Right lobe of liver (tissue), 6 donors: ENCODE data around the gene MACROD2. TPM values are rescaled to one million over a fixed set of nuclear protein-coding genes. Genes with fewer than 3 reads are reported as not detected.

Source experiments
- ATAC-seq, 4 donors: fragments of 200-7000 bp; cut with Tn5 transposase; one replicate each; pipeline ENCODE4 v1.9.1; 2020; ENCODE audit warnings: mild to moderate bottlenecking in 4 of 4, moderate library complexity in 4 of 4
- DNase-seq, 3 donors: peaks; one replicate each; pipeline ENCODE4 v3.0.0-alpha.2; 2020
- H3K27ac ChIP-seq, 3 donors: fragments of 200-600 bp; one replicate each; pipeline ENCODE4 v1.8.0; 2022
- H3K27me3 ChIP-seq, 2 donors: fragments of 200-600 bp; one replicate each; pipeline ENCODE4 v1.8.0; 2022
- H3K36me3 ChIP-seq, 4 donors: fragments of 200-600 bp; sonication (generic) in 1 of 4; one replicate each; pipeline versions ENCODE4 v1.5.1 to v1.8.0; 2017 to 2022; ENCODE audit warnings: control low read depth in 1 of 4
- H3K4me1 ChIP-seq, 4 donors: fragments of 200-600 bp; sonication (generic) in 1 of 4; one replicate each; pipeline versions ENCODE4 v1.5.1 to v1.8.0; 2017 to 2022; ENCODE audit warnings: control low read depth in 1 of 4
- H3K4me3 ChIP-seq, 3 donors: fragments of 200-600 bp; one replicate each; pipeline ENCODE4 v1.8.0; 2022
- H3K9me3 ChIP-seq, 4 donors: fragments of 200-600 bp; sonication (generic) in 1 of 4; one replicate each; pipeline versions ENCODE4 v1.5.1 to v1.8.0; 2017 to 2022; ENCODE audit warnings: control low read depth in 1 of 4
- POLR2A ChIP-seq: fragments of 450-650 bp; IDR thresholded peaks from one replicate; pipeline ENCODE4 v1.6.1; 2017; ENCODE audit warnings: antibody characterized with exemption, mild to moderate bottlenecking
- WGBS: methylation state at CpG from one replicate; pipeline ENCODE4 v1.1.6; 2018; ENCODE audit warnings: low coverage, low lambda C conversion rate; ENCODE audit not compliant: insufficient coverage; ENCODE audit errors: missing lambda C conversion rate; 5-methylcytosine and 5-hydroxymethylcytosine counted together
- intact Hi-C, 2 donors: fragments of 100-400 bp; cut with DNase I; formaldehyde crosslinking; loops; one replicate each; pipeline versions ENCODE4 v1.11.2 to v1.14.1; 2022
- total RNA-seq, 6 experiments: library from RNA; depleted of rRNA in 2 of 6; stranded (reverse); fragments of >200 nt in 2 of 6; fragmentation: NEBNext Ultra II Directional in 3 of 6; extraction: Animal tissue kit (Norgen Biotek cat#: 25700) in 3 of 6; gene quantifications; one replicate each; pipeline versions ENCODE4 v1.1.0 to v1.2.4, GENCODE V29; 2016 to 2023
- TF ChIP-seq, protein P1 (sequence below), 4 donors: fragments of 200-600 bp in 3 of 4; fragments of 450-650 bp in 1 of 4; IDR thresholded peaks; one replicate each; pipeline versions ENCODE4 v1.5.1 to v1.8.0; 2016 to 2022; ENCODE audit warnings: antibody characterized with exemption in 4 of 4, mild to moderate bottlenecking in 2 of 4
- donor health status: DM: no; HTN: yes; CAD: no.
- donor health status: DM: no; HTN: no; CAD: no.
- donor health status: DM: no; HTN: no; CAD: no.
- donor health status: DM: no; HTN: yes; CAD: no.
- donor health status: DM: no; HTN: yes; CAD: no.

The MACROD2 gene
- total RNA-seq, 6 experiments from 2014 or later: 1.2 to 5.5 (median 3.3) TPM

DNA sequence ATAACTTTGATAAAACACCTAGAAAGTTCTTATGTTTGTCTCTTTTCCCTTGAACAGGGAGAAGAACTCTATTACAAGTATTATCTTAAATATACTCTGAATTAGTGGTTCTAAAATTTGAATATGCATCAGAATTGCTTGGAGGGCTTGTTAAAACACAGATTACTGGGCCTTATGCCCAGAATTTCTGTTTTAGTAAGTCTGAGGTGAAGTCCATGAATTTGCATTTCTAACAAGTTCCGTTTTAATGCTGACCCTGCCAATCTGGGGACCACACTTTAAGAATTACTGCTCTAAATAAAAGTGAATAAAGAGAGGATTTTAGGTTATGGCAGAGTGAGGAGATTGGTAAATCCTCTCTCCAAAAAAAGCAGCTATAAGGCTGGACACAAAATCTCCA, 510.2 kb downstream of the MACROD2 start:
- Histone ChIP-seq H3K27ac (no peak overlapping the region), H3K4me1 (no peaks in the 10 kb centered on the region), H3K36me3 (no peaks in the 10 kb centered on the region), H3K9me3 (no peaks in the 10 kb centered on the region), H3K27me3 (no peaks in the 10 kb centered on the region), H3K4me3 (no peak overlapping the region)
- intact Hi-C loops: no loop called here
- ATAC-seq (no peak), DNase-seq (no peak)
- TF ChIP-seq, protein P1, sequence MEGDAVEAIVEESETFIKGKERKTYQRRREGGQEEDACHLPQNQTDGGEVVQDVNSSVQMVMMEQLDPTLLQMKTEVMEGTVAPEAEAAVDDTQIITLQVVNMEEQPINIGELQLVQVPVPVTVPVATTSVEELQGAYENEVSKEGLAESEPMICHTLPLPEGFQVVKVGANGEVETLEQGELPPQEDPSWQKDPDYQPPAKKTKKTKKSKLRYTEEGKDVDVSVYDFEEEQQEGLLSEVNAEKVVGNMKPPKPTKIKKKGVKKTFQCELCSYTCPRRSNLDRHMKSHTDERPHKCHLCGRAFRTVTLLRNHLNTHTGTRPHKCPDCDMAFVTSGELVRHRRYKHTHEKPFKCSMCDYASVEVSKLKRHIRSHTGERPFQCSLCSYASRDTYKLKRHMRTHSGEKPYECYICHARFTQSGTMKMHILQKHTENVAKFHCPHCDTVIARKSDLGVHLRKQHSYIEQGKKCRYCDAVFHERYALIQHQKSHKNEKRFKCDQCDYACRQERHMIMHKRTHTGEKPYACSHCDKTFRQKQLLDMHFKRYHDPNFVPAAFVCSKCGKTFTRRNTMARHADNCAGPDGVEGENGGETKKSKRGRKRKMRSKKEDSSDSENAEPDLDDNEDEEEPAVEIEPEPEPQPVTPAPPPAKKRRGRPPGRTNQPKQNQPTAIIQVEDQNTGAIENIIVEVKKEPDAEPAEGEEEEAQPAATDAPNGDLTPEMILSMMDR (IDR thresholded peaks at IDR 0.05): no peak
- no peak for TF ChIP-seq POLR2A
- WGBS: 100% methylated on average over 1 of the region's 1 CpG

DNA sequence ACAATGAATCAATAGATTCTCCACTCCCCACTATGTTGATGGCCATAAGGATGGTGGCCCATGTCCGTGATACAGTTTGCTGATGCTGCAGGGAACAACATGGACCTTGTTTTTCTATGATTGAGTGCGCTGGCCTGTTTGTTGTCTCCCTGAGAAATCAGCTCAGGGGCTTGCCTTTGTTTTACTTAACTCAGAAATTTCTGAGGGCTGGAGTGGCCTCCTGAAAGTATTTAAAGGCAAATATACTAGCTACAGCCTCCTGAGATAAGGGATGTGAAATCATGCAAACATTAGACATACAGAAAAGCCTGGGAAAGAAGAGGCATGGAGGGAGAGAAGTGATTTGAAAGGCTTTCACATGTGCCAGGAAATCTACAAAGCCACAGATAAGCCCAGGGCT, 512.4 kb downstream of the MACROD2 start:
- intact Hi-C loops: no loop called here
- DNase-seq: no peak
- TF ChIP-seq, protein P1 (IDR thresholded peaks at IDR 0.05): no peak
- TF ChIP-seq POLR2A: no peak
- no peaks in the 10 kb centered on the region for H3K4me1 ChIP-seq
- no peaks in the 10 kb centered on the region for H3K9me3 ChIP-seq
- no peaks in the 10 kb centered on the region for H3K27me3 ChIP-seq
- H3K27ac ChIP-seq: no peak overlapping the region
- H3K4me3 ChIP-seq: no peak overlapping the region
- WGBS: 85% methylated on average over 2 of the region's 2 CpGs
- no peaks in the 10 kb centered on the region for H3K36me3 ChIP-seq
- ATAC-seq: no peak

DNA sequence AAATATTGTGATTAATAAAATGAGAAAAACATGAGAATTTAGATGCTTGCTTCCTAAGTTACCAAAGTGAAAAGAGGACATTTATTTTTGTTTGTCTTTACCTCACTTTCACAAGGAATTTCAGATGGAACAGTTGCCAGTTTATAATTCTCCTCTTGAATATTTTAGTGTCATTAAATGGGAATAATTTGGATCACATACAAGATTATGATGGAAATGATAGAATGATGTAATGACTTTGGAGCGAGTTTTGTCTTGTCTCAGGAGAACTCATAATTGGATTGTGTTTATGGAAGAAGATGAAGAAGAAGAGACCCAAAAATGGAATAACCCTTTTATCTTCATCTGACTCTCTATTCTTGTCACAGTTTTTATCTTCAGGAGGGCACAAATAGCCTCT, 515.0 kb downstream of the MACROD2 start:
- intact Hi-C loops: no loop called here
- Histone ChIP-seq H3K36me3 (no peaks in the 10 kb centered on the region), H3K4me3 (no peak overlapping the region), H3K27ac (no peak overlapping the region), H3K9me3 (no peaks in the 10 kb centered on the region), H3K4me1 (no peaks in the 10 kb centered on the region), H3K27me3 (no peaks in the 10 kb centered on the region)
- DNase-seq: no peak
- ATAC-seq: no peak
- WGBS: 87% methylated on average over 1 of the region's 1 CpG
- no peak for TF ChIP-seq POLR2A
- TF ChIP-seq, protein P1 (IDR thresholded peaks at IDR 0.05): no peak

DNA sequence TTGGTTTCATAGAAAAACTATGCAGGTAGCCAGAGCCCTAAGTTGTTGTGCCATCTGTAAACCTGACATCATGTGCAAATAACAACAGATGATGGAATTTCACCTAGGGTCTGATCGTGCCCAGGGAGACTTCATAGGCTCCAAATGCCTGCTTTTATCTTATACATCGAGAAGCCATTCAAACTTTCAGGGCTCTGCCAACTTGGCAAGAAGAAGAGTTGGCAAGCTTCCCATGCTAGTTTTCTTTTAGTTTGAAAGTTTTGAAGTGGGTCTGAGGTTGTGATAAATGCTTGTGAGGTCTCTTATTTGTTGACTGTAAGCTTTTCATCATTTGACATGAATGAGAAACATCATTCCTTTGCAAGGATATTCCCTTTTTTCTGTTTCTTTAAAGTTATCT, 517.5 kb downstream of the MACROD2 start:
- WGBS: 0% methylated on average over 2 of the region's 2 CpGs
- no peaks in the 10 kb centered on the region for H3K36me3 ChIP-seq
- H3K27ac ChIP-seq: no peak overlapping the region
- TF ChIP-seq, protein P1 (IDR thresholded peaks at IDR 0.05): no peak
- TF ChIP-seq POLR2A: no peak
- H3K27me3 ChIP-seq: no peaks in the 10 kb centered on the region
- no peaks in the 10 kb centered on the region for H3K4me1 ChIP-seq
- no peak for DNase-seq
- no peaks in the 10 kb centered on the region for H3K9me3 ChIP-seq
- H3K4me3 ChIP-seq: no peak overlapping the region
- intact Hi-C loops: no loop called here
- ATAC-seq: no peak

- Histone ChIP-seq H3K27me3 (no peaks in the 10 kb centered on the region), H3K9me3 (no peaks in the 10 kb centered on the region), H3K4me3 (no peak overlapping the region), H3K27ac (no peak overlapping the region), H3K4me1 (no peaks in the 10 kb centered on the region), H3K36me3 (no peaks in the 10 kb centered on the region)
- TF ChIP-seq POLR2A: no peak
- TF ChIP-seq, protein P1 (IDR thresholded peaks at IDR 0.05): no peak
- 67% methylated on average over 1 of the region's 1 CpG for WGBS
- intact Hi-C loops: no loop called here
- no peak for DNase-seq
- ATAC-seq: no peak
Observed at GRCh38 chr20:14518648-14519047, 523.3 kb downstream of the MACROD2 start.
